ENCODE measurements around the gene LMBR1.

LMBR1 gene

DNA sequence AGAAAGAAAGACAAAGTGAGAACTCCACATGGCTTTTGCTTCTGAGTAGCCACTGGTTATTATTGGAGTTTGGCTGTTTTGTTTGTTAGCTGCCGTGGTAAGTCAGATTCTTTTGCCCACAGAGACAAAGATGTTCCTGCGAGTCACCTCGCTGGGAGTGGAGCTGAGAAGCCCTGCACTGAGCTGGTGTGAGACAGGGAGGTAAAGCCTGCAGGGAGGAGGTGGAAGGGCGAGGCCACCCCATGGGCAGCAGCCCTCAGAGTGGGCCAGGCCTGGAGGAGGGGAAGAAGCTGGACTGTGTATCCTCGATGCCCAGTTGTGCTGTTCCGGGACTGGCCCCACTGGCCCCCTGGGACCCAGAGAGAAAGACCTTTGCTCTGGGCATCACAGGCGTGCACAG, 42.3 kb upstream of the LMBR1 start:
- no peak for TF ChIP-seq SIN3A (IDR thresholded peaks at IDR 0.05; ENCODE audit: borderline replicate concordance, insufficient read depth, low read length)
- no peak for TF ChIP-seq FOXP2 (optimal IDR thresholded peaks at IDR 0.05; ENCODE audit: borderline replicate concordance, extremely low read depth, extremely low read length, insufficient read depth)
- TF ChIP-seq POLR2AphosphoS5 (IDR thresholded peaks at IDR 0.05; ENCODE audit: low read depth, low read length) = no peak
- no peak for TF ChIP-seq TAF1 (IDR thresholded peaks at IDR 0.05; ENCODE audit: borderline replicate concordance, insufficient read depth, low read length)
- TF ChIP-seq, protein P1, sequence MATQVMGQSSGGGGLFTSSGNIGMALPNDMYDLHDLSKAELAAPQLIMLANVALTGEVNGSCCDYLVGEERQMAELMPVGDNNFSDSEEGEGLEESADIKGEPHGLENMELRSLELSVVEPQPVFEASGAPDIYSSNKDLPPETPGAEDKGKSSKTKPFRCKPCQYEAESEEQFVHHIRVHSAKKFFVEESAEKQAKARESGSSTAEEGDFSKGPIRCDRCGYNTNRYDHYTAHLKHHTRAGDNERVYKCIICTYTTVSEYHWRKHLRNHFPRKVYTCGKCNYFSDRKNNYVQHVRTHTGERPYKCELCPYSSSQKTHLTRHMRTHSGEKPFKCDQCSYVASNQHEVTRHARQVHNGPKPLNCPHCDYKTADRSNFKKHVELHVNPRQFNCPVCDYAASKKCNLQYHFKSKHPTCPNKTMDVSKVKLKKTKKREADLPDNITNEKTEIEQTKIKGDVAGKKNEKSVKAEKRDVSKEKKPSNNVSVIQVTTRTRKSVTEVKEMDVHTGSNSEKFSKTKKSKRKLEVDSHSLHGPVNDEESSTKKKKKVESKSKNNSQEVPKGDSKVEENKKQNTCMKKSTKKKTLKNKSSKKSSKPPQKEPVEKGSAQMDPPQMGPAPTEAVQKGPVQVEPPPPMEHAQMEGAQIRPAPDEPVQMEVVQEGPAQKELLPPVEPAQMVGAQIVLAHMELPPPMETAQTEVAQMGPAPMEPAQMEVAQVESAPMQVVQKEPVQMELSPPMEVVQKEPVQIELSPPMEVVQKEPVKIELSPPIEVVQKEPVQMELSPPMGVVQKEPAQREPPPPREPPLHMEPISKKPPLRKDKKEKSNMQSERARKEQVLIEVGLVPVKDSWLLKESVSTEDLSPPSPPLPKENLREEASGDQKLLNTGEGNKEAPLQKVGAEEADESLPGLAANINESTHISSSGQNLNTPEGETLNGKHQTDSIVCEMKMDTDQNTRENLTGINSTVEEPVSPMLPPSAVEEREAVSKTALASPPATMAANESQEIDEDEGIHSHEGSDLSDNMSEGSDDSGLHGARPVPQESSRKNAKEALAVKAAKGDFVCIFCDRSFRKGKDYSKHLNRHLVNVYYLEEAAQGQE (IDR thresholded peaks at IDR 0.05; ENCODE audit: insufficient read depth in 1 of 2, low read depth in 2 of 2, low read length in 2 of 2) = no peak

DNA sequence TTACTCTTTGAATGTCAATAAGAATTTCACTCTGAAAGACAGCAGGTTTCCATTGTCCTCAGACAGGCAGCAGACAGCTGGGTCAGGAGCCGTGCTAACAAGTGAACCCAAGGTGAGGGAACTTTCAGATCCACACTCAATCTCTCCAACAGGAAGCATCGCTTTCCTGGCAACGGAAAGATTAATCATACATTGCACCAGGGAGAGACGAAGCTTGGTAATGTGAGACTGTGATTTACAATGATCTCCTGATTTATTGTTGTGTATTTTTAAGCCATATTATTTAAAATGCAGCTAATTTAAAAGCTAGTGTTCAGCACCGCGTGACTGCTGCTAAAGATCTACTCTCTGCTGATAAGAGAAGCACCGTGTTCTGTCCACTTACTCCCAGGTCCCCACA, 39.0 kb upstream of the LMBR1 start:
- TF ChIP-seq FOXP2 (optimal IDR thresholded peaks at IDR 0.05; ENCODE audit: borderline replicate concordance, extremely low read depth, extremely low read length, insufficient read depth) (peak; percentile 82), TAF1 (IDR thresholded peaks at IDR 0.05; ENCODE audit: borderline replicate concordance, insufficient read depth, low read length) (no peak), POLR2AphosphoS5 (IDR thresholded peaks at IDR 0.05; ENCODE audit: low read depth, low read length) (no peak), SIN3A (IDR thresholded peaks at IDR 0.05; ENCODE audit: borderline replicate concordance, insufficient read depth, low read length) (no peak)
- TF ChIP-seq, protein P1 (IDR thresholded peaks at IDR 0.05; ENCODE audit: insufficient read depth in 1 of 2, low read depth in 2 of 2, low read length in 2 of 2) = no peak

DNA sequence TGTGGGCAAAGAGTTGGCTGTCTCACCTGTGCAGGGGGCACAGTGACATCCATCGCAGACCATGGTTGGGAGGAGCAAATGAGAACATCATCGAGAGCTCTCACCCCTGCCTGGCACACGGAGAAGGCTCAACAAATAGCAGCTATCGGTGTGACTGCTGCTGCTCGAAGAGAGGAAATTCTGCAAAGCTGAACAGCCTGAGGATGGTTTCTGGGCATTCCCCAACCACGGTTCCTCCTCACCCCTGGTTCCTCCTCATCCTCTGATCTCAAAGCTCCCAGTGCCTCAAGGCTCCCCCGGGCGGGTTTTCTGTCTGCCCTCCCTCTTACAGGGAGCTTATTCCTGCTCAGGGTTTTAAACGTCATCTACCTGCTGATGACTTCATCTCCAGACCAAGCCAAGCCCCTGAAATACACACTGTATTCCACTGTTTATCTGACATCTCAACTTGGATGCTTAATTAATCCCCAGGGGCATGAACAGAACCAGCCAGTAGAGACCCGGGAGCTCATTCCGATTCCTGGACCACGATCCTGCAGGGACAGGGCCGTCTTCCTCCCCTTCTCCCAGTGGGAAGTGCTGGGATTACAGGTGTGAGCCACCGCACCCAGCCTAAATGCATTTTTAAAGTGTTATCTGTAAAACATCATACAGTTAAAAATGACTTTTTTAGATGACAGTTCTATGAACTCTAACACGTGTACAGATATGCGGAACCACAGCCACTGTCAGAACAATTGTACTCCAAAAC, 37.0 kb upstream of the LMBR1 start:
- TF ChIP-seq FOXP2 (optimal IDR thresholded peaks at IDR 0.05; ENCODE audit: borderline replicate concordance, extremely low read depth, extremely low read length, insufficient read depth) (no peak), SIN3A (IDR thresholded peaks at IDR 0.05; ENCODE audit: borderline replicate concordance, insufficient read depth, low read length) (no peak), POLR2AphosphoS5 (IDR thresholded peaks at IDR 0.05; ENCODE audit: low read depth, low read length) (no peak), TAF1 (IDR thresholded peaks at IDR 0.05; ENCODE audit: borderline replicate concordance, insufficient read depth, low read length) (no peak)
- TF ChIP-seq, protein P1 (IDR thresholded peaks at IDR 0.05; ENCODE audit: insufficient read depth in 1 of 2, low read depth in 2 of 2, low read length in 2 of 2) = no peak

DNA sequence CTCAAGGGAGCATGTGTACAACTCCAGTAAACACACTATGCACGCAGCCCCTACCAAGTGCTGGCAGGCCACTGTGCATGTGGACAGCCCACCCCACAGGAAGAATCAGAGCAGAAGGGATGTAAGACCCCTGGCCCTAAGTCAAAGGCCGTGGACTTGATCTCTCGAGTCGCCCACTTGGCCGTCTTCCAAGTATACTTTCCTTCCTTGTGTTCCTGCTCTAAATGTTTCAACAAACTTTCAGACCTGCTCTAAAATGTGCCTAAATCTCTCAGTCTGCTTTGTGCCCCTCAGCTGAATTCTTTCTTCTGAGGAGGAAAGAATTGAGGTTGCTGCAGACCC, 35.4 kb upstream of the LMBR1 start:
- TF ChIP-seq SIN3A (IDR thresholded peaks at IDR 0.05; ENCODE audit: borderline replicate concordance, insufficient read depth, low read length) (no peak), POLR2AphosphoS5 (IDR thresholded peaks at IDR 0.05; ENCODE audit: low read depth, low read length) (no peak), FOXP2 (optimal IDR thresholded peaks at IDR 0.05; ENCODE audit: borderline replicate concordance, extremely low read depth, extremely low read length, insufficient read depth) (no peak), TAF1 (IDR thresholded peaks at IDR 0.05; ENCODE audit: borderline replicate concordance, insufficient read depth, low read length) (no peak)
- TF ChIP-seq, protein P1 (IDR thresholded peaks at IDR 0.05; ENCODE audit: insufficient read depth in 1 of 2, low read depth in 2 of 2, low read length in 2 of 2) = no peak

Data from PFSK-1 (cell line).